Measurements from ENCODE around the gene TLDC2. TPM values are rescaled to one million over a fixed set of nuclear protein-coding genes. Genes with fewer than 3 reads are reported as not detected.
A peak's percentile ranks its signal among the peaks of the same experiment; 100 is the strongest.
"Not testable (repeated sequence)": the region's sequence is repeated elsewhere in the genome, so short reads cannot be mapped to it uniquely, and the experiment has no call there.

Gene TLDC2
- total RNA-seq, 1 experiment from 2014 or later: 1.8 TPM

GRCh38 chr20:36872852-36873251 is 3.1 kb upstream of the TLDC2 start:
- no peaks in the 10 kb centered on the region; the same call in 1 of the 2 replicates for H3K4me1 ChIP-seq
- no peaks in the 10 kb centered on the region for H3K36me3 ChIP-seq
- peak; percentile 49 to 61 for DNase-seq
- H3K9me3 ChIP-seq (replicated peaks): no peaks in the 10 kb centered on the region
- peaks cover 6% of the 10 kb centered on the region; the same call in 1 of the 2 replicates for H3K27me3 ChIP-seq
- H3K4me3 ChIP-seq: no peak overlapping the region
- H3K27ac ChIP-seq: no peak overlapping the region

- no peak for DNase-seq
- Histone ChIP-seq H3K9me3 (replicated peaks) (no peaks in the 10 kb centered on the region), H3K36me3 (no peaks in the 10 kb centered on the region), H3K27me3 (peaks cover 9% of the 10 kb centered on the region; the same call in 1 of the 2 replicates), H3K4me3 (no peak overlapping the region), H3K27ac (no peak overlapping the region), H3K4me1 (no peaks in the 10 kb centered on the region; the same call in 1 of the 2 replicates)
These were observed 2.3 kb upstream of the TLDC2 start for GRCh38 chr20:36873498-36874189.

GRCh38 chr20:36875093-36875492 is 845 bp upstream of the TLDC2 start:
- H3K4me3 ChIP-seq; H3K9me3 ChIP-seq (replicated peaks); DNase-seq; H3K4me1 ChIP-seq; H3K27ac ChIP-seq; H3K36me3 ChIP-seq; H3K27me3 ChIP-seq: not testable (repeated sequence)

- no peak for DNase-seq
- no peaks in the 10 kb centered on the region for H3K36me3 ChIP-seq
- H3K27ac ChIP-seq: no peak overlapping the region
- H3K4me1 ChIP-seq: peaks cover under 1% of the 10 kb centered on the region; the same call in 1 of the 2 replicates
- H3K27me3 ChIP-seq: peaks cover 9% of the 10 kb centered on the region; the same call in 1 of the 2 replicates
- no peak overlapping the region for H3K4me3 ChIP-seq
- no peaks in the 10 kb centered on the region for H3K9me3 ChIP-seq (replicated peaks)
These were observed 515 bp downstream of the TLDC2 start for GRCh38 chr20:36876473-36876833.

- H3K36me3 ChIP-seq: no peaks in the 10 kb centered on the region
- H3K4me1 ChIP-seq: peaks cover 7% of the 10 kb centered on the region; the same call in 1 of the 2 replicates
- H3K27ac ChIP-seq: no peak overlapping the region
- no peak for DNase-seq
- H3K27me3 ChIP-seq: peaks cover 9% of the 10 kb centered on the region; the same call in 1 of the 2 replicates
- no peaks in the 10 kb centered on the region for H3K9me3 ChIP-seq (replicated peaks)
- no peak overlapping the region for H3K4me3 ChIP-seq
These were observed 3.0 kb downstream of the TLDC2 start for GRCh38 chr20:36878941-36879340.

GRCh38 chr20:36880741-36881250 is 4.9 kb downstream of the TLDC2 start:
- H3K4me3 ChIP-seq: no peak overlapping the region
- H3K27me3 ChIP-seq: peaks cover 9% of the 10 kb centered on the region; the same call in 1 of the 2 replicates
- no peak overlapping the region for H3K27ac ChIP-seq
- H3K4me1 ChIP-seq: peaks cover 7% of the 10 kb centered on the region; the same call in 1 of the 2 replicates
- H3K9me3 ChIP-seq (replicated peaks): no peaks in the 10 kb centered on the region
- H3K36me3 ChIP-seq: no peaks in the 10 kb centered on the region
- no peak for DNase-seq

- Histone ChIP-seq H3K27ac (no peak overlapping the region), H3K4me1 (peaks cover 7% of the 10 kb centered on the region; the same call in 1 of the 2 replicates), H3K27me3 (peaks cover 9% of the 10 kb centered on the region; the same call in 1 of the 2 replicates), H3K36me3 (no peaks in the 10 kb centered on the region), H3K9me3 (replicated peaks) (no peaks in the 10 kb centered on the region), H3K4me3 (no peak overlapping the region)
- DNase-seq: no peak
These were observed 5.4 kb downstream of the TLDC2 start for GRCh38 chr20:36881331-36881730.

DNA sequence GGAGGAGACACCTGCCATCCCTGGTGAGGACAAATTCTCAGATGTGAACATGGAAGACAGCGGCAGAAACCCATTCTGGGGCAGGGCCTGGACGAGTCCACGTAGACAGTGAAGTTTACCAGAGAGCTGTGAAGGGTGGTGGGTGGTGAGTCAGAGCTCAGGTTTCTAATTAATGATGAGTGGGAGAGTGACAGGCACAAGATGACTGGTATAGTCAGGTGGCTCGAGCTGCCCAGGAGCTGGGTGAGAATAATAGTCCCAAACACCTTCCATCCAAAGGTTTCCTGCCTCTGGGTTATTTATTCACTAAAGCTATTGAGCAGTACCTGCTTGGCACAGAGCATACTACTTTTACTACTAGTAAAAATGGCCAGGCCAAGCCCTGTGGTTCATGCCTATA is 6.0 kb downstream of the TLDC2 start:
- H3K36me3 ChIP-seq: no peaks in the 10 kb centered on the region
- H3K4me3 ChIP-seq: no peak overlapping the region
- H3K27me3 ChIP-seq: peaks cover 9% of the 10 kb centered on the region; the same call in 1 of the 2 replicates
- DNase-seq: peak; percentile 49 to 64
- H3K27ac ChIP-seq: no peak overlapping the region
- peaks cover 7% of the 10 kb centered on the region; the same call in 1 of the 2 replicates for H3K4me1 ChIP-seq
- no peaks in the 10 kb centered on the region for H3K9me3 ChIP-seq (replicated peaks)

- DNase-seq: no peak
- Histone ChIP-seq H3K27ac (no peak overlapping the region), H3K36me3 (no peaks in the 10 kb centered on the region), H3K4me3 (no peak overlapping the region), H3K4me1 (peaks cover 7% of the 10 kb centered on the region; the same call in 1 of the 2 replicates), H3K27me3 (no peaks in the 10 kb centered on the region), H3K9me3 (replicated peaks) (no peaks in the 10 kb centered on the region)
These were observed 8.1 kb downstream of the TLDC2 start for GRCh38 chr20:36883977-36884535.

- no peak overlapping the region for H3K4me3 ChIP-seq
- H3K27ac ChIP-seq: no peak overlapping the region
- DNase-seq: no peak
- H3K4me1 ChIP-seq: peaks cover 7% of the 10 kb centered on the region; the same call in 1 of the 2 replicates
- H3K36me3 ChIP-seq: no peaks in the 10 kb centered on the region
- no peaks in the 10 kb centered on the region for H3K9me3 ChIP-seq (replicated peaks)
- no peaks in the 10 kb centered on the region for H3K27me3 ChIP-seq
These were observed 9.4 kb downstream of the TLDC2 start for GRCh38 chr20:36885356-36885755.

DNA sequence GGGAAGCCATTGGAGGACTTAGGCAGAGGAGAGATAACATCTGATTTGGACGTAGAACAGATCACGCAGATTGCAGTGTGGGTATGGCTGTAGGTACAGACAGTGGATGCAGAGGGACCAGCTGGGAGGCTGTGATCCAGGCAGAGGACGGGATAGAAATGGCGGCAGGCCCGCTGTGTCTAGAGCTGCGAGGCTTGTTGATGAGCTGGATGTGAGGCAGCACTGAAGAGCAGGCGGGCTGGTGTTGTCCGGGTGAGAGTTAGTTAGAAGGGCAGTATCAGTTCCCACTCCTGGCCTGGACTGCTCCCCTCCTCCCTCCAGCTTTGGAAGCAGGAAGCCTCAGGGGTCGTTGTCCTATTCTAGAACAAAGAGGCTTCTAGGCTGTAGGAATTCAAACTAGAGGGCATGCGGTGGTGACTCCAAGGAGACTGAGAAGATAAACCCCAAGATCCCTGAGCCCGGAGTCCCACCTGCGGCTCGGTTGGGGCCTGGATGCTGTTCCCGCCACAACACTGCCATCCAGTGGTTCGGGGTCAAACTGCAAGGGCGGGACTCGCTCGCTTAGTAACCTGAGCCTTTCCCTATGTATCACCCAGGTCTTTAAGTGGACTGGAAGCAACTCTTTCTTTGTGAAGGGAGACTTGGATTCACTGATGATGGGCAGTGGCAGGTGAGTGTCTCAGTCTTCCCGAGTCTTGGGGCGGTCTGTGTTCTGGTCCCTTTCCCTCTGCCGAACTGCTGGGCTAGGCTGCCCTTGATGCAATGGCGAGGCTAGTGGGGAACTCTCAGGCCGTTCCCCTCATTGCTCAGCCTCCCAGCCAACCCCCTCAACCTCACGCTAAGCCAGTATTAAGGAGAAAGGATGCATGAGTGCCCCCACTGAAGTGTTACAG is 11.2 kb downstream of the TLDC2 start:
- peak overlapping the region; percentile 75 for H3K27ac ChIP-seq
- no peaks in the 10 kb centered on the region for H3K4me1 ChIP-seq
- peak overlapping the region; percentile 48 for H3K4me3 ChIP-seq
- H3K36me3 ChIP-seq: no peaks in the 10 kb centered on the region
- no peaks in the 10 kb centered on the region for H3K27me3 ChIP-seq
- no peaks in the 10 kb centered on the region for H3K9me3 ChIP-seq (replicated peaks)
- peak; percentile 95 to 99 for DNase-seq

DNA sequence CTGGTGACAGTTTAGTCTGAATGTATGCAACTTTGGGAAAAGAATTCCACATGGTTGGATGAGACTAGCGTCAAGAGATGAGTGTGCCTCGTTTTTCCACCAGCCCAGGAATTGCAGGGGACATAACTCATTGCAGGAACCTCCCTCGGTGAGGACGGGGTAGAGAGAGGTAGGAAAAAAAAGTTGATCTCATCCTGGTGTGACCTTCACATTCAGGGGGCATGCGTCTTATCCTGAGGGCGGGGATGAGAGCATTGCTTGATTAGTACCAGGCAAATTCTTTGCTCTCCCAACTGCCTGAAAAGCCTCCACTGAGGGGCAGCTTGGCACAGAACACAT is 11.8 kb downstream of the TLDC2 start:
- Histone ChIP-seq H3K27me3 (no peaks in the 10 kb centered on the region), H3K9me3 (replicated peaks) (no peaks in the 10 kb centered on the region), H3K4me3 (peak overlapping the region; percentile 48), H3K36me3 (no peaks in the 10 kb centered on the region), H3K27ac (peak overlapping the region; percentile 75), H3K4me1 (no peaks in the 10 kb centered on the region)
- peak in 1 of 2 experiments; percentile 66 for DNase-seq

- Histone ChIP-seq H3K4me3 (no peak overlapping the region), H3K27ac (no peak overlapping the region), H3K27me3 (no peaks in the 10 kb centered on the region), H3K36me3 (no peaks in the 10 kb centered on the region), H3K4me1 (no peaks in the 10 kb centered on the region), H3K9me3 (replicated peaks) (no peaks in the 10 kb centered on the region)
- DNase-seq: no peak
These were observed 13.1 kb downstream of the TLDC2 start for GRCh38 chr20:36888880-36889516.

- H3K36me3 ChIP-seq: no peaks in the 10 kb centered on the region
- DNase-seq: no peak
These were observed 14.6 kb downstream of the TLDC2 start for GRCh38 chr20:36890586-36890985.

More at GRCh38 chr20:36890586-36890985, 14.6 kb downstream of the TLDC2 start:
- Histone ChIP-seq H3K4me1 (no peaks in the 10 kb centered on the region), H3K27ac (no peak overlapping the region), H3K27me3 (no peaks in the 10 kb centered on the region), H3K9me3 (replicated peaks) (no peaks in the 10 kb centered on the region), H3K4me3 (no peak overlapping the region)

Measured in SJCRH30 (cell line).